Duodenal mucosa (tissue), 2 donors: ENCODE results near the gene ZBTB47.

ENCODE experiments used
- H3K27ac ChIP-seq: one replicate; pipeline ENCODE4 v1.7.0; 2013; ENCODE audit warnings: low read depth, low read length
- H3K27me3 ChIP-seq, 2 donors: one replicate each; pipeline ENCODE4 v1.7.0; 2013; ENCODE audit warnings: low read length in 2 of 2, control low read depth in 1 of 2; ENCODE audit not compliant: insufficient read depth in 2 of 2, control insufficient read depth in 1 of 2
- H3K36me3 ChIP-seq, 2 donors: one replicate each; pipeline ENCODE4 v1.7.0; 2013; ENCODE audit warnings: low read length in 2 of 2, control low read depth in 1 of 2; ENCODE audit not compliant: insufficient read depth in 2 of 2, control insufficient read depth in 1 of 2
- H3K4me1 ChIP-seq, 2 donors: one replicate each; pipeline ENCODE4 v1.7.0; 2013; ENCODE audit warnings: low read length in 2 of 2, control low read depth in 1 of 2; ENCODE audit not compliant: insufficient read depth in 2 of 2, control insufficient read depth in 1 of 2
- H3K4me3 ChIP-seq, 2 donors: one replicate each; pipeline ENCODE4 v1.7.0; 2013; ENCODE audit warnings: low read length in 2 of 2, low read depth in 1 of 2
- H3K9ac ChIP-seq, 2 donors: one replicate each; pipeline ENCODE4 v1.7.0; 2013; ENCODE audit warnings: low read length in 2 of 2, low read depth in 1 of 2
- H3K9me3 ChIP-seq, 2 donors: one replicate each; pipeline ENCODE4 v1.7.0; 2013; ENCODE audit warnings: low read length in 2 of 2, control low read depth in 1 of 2; ENCODE audit not compliant: control insufficient read depth in 1 of 2

ZBTB47 gene

DNA sequence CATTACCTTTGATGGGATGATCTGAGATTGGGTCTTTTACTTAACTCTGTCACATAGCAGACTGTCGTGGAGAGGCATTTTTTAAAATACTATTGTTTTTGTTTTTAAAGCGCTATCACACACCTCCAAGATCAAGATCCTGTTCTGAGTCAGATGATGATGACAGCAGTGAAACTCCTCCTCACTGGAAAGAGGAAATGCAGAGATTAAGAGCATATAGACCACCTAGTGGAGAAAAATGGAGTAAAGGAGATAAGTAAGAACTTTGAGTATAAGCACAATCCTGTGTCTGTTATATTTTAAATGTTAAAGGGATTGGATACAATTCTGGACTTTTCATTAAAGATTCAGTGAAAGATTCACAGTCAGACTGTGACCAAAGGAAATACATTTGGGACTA is 18.4 kb upstream of the ZBTB47 start:
- H3K4me1 ChIP-seq = peaks cover 7 to 14% of the 10 kb centered on the region in 2 donors
- peaks cover 59 to 95% of the 10 kb centered on the region in 2 donors for H3K36me3 ChIP-seq
- no peak overlapping the region for H3K4me3 ChIP-seq
- H3K27ac ChIP-seq = no peak overlapping the region
- H3K9me3 ChIP-seq = no peaks in the 10 kb centered on the region
- H3K9ac ChIP-seq = no peak overlapping the region
- H3K27me3 ChIP-seq = no peaks in the 10 kb centered on the region

DNA sequence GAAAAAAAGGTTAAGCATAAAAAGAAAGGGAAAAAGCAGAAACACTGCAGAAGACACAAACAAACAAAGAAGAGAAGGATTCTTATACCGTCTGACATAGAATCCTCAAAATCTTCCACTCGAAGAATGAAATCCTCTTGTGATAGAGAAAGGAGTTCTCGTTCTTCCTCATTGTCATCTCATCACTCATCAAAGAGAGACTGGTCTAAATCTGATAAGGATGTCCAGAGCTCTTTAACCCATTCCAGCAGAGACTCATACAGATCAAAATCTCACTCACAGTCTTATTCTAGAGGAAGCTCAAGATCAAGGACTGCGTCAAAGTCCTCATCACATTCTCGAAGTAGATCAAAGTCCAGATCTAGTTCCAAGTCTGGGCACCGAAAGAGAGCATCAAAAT is 16.5 kb upstream of the ZBTB47 start:
- no peaks in the 10 kb centered on the region for H3K9me3 ChIP-seq
- no peak overlapping the region for H3K4me3 ChIP-seq
- H3K36me3 ChIP-seq = peaks cover 59 to 89% of the 10 kb centered on the region in 2 donors
- H3K27ac ChIP-seq = no peak overlapping the region
- no peak overlapping the region for H3K9ac ChIP-seq
- peaks cover 7 to 14% of the 10 kb centered on the region in 2 donors for H3K4me1 ChIP-seq
- H3K27me3 ChIP-seq = no peaks in the 10 kb centered on the region

DNA sequence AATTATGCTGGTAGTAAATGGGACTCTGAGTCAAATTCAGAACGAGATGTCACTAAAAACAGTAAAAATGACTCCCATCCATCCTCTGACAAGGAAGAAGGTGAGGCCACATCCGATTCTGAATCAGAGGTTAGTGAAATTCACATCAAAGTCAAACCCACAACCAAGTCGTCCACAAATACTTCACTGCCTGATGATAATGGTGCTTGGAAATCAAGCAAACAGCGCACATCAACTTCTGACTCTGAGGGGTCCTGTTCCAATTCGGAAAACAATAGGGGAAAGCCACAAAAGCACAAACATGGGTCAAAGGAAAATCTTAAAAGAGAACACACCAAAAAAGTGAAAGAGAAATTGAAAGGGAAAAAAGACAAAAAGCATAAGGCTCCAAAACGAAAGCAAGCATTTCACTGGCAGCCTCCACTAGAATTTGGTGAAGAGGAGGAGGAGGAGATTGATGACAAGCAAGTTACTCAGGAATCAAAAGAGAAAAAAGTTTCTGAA is 15.1 kb upstream of the ZBTB47 start:
- H3K36me3 ChIP-seq = peaks cover 65 to 87% of the 10 kb centered on the region in 2 donors

DNA sequence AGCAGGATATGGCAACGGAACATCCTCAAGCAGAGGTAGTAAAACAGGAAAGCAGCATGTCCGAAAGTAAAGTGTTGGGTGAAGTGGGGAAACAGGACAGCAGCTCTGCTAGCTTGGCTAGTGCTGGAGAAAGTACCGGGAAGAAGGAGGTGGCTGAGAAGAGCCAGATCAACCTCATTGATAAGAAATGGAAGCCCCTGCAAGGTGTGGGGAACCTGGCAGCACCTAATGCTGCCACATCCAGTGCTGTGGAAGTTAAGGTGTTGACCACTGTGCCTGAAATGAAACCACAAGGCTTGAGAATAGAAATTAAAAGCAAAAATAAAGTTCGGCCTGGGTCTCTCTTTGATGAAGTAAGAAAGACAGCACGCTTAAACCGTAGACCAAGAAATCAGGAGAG is 14.3 kb upstream of the ZBTB47 start:
- H3K9ac ChIP-seq = no peak overlapping the region
- peaks cover 7 to 14% of the 10 kb centered on the region in 2 donors for H3K4me1 ChIP-seq
- peaks cover 64 to 86% of the 10 kb centered on the region in 2 donors for H3K36me3 ChIP-seq
- H3K27ac ChIP-seq = peak overlapping the region; percentile 26
- H3K4me3 ChIP-seq = no peak overlapping the region
- no peaks in the 10 kb centered on the region for H3K9me3 ChIP-seq
- no peaks in the 10 kb centered on the region for H3K27me3 ChIP-seq

More for the DNA sequence above, 15.1 kb upstream of the ZBTB47 start:
- Histone ChIP-seq H3K9ac (peak overlapping the region in 1 of 2 donors; percentile 17), H3K4me1 (peaks cover 7 to 14% of the 10 kb centered on the region in 2 donors), H3K27ac (no peak overlapping the region), H3K4me3 (no peak overlapping the region), H3K9me3 (no peaks in the 10 kb centered on the region), H3K27me3 (no peaks in the 10 kb centered on the region)

DNA sequence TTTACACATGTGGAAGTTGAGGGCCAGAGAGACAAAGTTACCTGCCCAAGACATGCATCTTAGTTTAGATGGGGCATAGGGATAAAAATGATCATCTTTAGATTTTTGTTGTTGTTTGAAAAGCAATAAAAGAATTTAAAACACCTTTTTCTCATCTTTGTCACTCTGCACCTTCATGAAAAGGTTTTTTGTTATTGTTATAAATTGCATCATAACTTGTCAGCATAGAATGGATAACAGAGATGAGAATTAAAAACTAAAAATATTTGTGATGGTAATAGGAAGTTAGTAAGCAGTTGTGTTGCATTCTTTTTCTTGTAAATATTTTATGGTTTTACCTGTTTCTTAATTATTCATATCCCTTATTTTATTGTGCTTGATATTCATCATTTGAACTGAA is 13.4 kb upstream of the ZBTB47 start:
- Histone ChIP-seq H3K36me3 (peaks cover 73 to 87% of the 10 kb centered on the region in 2 donors), H3K4me1 (peaks cover 7 to 14% of the 10 kb centered on the region in 2 donors), H3K4me3 (no peak overlapping the region), H3K27ac (no peak overlapping the region), H3K9ac (no peak overlapping the region), H3K27me3 (no peaks in the 10 kb centered on the region), H3K9me3 (no peaks in the 10 kb centered on the region)

DNA sequence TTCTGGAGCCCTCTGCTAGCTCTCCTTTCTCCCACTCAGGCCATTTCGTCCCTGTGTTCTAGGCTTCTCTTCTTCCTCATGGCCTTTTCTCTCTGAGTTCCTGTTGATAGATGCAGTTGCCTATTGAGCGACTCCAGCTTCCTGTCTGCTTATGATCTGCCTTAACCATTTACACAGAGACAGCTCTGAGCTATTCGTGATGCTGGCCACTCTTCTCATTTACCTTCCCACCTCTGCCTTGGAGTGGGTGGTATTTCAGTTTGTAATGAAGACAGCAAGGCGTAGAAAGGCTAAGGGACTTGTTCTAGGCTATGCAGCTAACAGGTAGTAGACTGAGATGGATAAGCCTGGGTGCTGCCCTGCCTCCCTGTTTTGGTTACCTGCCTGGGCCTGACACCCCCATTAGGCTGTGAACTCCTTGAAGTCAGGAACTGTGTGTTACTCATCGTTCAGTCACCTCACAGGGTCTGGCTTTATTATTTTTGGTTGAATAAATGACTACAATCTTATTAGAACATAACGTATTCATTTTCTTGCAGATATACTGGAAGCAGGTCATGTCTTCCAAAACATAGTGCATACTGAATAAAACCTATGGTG is 12.6 kb upstream of the ZBTB47 start:
- Histone ChIP-seq H3K9me3 (no peaks in the 10 kb centered on the region), H3K4me1 (peaks cover 7 to 14% of the 10 kb centered on the region in 2 donors), H3K27me3 (no peaks in the 10 kb centered on the region), H3K4me3 (no peak overlapping the region), H3K36me3 (peaks cover 74 to 89% of the 10 kb centered on the region in 2 donors), H3K27ac (no peak overlapping the region), H3K9ac (no peak overlapping the region)

DNA sequence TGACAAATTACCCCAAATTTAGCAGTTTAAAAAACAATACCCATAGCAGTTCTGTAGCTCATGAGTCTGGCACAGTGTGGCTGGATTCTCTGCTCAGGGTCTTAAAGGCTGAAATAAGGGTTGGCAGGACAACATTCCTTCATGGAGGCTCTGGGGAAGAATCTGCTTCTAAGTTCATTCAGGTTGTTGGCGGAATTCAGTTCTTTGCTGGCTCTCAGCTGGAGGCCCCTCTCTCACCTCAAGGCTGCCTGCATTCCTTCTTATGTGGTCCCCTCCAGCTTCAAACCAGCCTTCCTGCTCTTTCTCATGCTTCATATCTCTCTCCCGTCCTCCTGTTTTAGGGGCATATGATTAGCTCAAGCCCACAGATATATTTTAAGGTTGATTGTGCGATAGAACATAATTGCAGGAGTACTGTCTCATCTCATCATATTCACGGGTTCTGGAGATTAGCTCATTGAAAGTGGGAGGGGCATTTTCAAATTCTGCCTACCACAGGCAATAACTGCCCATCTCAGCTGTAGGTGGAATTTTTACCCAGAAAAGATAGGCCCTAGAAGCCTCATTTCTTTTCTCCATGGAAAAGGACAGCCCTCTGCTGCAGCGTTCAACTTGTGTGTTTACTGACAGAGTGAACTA is 5.6 kb upstream of the ZBTB47 start:
- Histone ChIP-seq H3K36me3 (peaks cover 37 to 56% of the 10 kb centered on the region in 2 donors), H3K4me1 (peaks cover 10 to 12% of the 10 kb centered on the region in 2 donors), H3K27ac (no peak overlapping the region), H3K27me3 (no peaks in the 10 kb centered on the region), H3K9ac (no peak overlapping the region), H3K9me3 (no peaks in the 10 kb centered on the region), H3K4me3 (no peak overlapping the region)

DNA sequence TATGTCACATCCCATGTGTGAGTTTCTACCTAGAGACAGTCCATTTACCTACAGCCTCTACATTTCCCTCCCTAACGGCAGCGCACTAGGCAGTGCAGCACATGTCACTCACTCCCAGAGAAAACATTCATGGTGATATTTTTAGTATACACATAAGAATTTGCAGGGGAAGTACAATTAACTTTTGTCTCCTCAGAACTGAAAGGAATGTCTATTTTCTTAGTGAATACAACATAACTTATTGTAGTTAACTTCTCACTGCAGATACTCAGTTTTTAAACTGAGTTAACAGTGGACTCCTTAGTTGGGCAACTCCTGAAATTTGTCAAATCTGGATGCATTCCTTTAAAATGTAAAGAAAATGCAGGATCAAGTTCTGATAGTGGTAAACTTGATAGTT is 4.5 kb upstream of the ZBTB47 start:
- Histone ChIP-seq H3K9ac (no peak overlapping the region), H3K27ac (no peak overlapping the region)

DNA sequence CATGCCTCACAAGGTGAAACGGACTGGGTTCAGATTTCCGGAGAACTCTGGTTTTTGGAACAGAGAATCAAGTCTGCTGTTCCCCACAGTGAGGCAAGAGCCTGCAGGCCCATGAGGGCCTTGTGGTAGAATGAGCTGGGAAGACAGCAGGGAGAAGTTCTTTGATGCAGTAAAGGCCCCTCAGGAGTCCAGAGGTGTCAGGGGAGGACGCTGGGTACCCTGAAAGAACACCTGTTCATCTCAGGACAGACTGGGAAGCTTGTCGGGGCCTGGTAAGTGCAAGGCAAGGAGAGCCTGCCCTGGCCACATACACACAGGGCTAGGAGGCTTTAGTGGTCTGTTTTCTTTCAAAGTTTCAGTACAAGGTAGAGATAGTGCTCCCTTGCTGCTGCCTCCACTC is 3.7 kb upstream of the ZBTB47 start:
- Histone ChIP-seq H3K27me3 (no peaks in the 10 kb centered on the region), H3K27ac (no peak overlapping the region), H3K4me1 (peaks cover 19 to 22% of the 10 kb centered on the region in 2 donors), H3K9ac (no peak overlapping the region), H3K9me3 (no peaks in the 10 kb centered on the region), H3K4me3 (no peak overlapping the region), H3K36me3 (peaks cover 20 to 39% of the 10 kb centered on the region in 2 donors)

More for the DNA sequence above, 4.5 kb upstream of the ZBTB47 start:
- Histone ChIP-seq H3K36me3 (peaks cover 26 to 45% of the 10 kb centered on the region in 2 donors), H3K9me3 (no peaks in the 10 kb centered on the region), H3K4me3 (no peak overlapping the region), H3K4me1 (peaks cover 19 to 22% of the 10 kb centered on the region in 2 donors), H3K27me3 (no peaks in the 10 kb centered on the region)

DNA sequence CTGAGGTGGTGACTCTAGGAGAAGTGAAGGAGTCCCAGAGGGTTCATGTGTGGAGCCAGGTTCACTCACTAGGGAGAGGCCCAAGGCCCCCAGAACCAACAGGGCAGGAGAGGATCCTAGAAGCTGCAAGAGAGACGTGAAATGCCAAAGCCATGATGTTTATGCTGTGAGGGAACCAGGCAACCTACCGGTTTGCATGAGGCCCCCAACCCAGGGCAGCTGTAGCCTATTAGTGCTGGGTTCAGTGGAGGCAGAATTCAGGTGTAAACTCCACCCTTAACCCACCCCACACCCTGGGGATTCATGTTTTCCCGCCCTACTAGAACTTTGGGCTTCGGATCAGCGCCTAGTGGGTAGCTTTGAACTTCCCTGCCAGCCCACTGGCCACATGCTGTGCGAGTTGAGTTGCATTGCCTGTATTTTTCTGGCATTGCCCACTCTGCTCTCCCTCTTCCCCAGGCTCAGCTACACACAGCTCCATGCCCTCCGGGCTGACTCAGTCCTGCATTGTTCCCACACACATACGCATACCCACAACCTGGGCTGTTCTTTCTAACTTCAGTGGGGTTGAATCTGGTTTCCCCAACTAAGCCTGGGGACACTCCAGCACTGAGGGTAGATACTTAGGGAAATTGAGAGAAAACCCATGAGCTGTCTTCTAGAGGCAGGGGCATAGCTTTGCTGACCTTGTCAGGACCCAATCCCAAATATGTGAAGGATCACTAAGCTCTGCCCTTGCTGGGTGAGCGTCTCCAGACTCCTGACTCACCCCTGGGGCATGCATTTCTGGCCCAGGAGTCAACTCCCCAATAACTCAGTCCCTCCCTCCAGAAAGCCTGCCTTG is 2.0 kb upstream of the ZBTB47 start:
- H3K4me1 ChIP-seq = peaks cover 19 to 26% of the 10 kb centered on the region in 2 donors
- no peak overlapping the region for H3K4me3 ChIP-seq
- no peak overlapping the region for H3K27ac ChIP-seq
- H3K36me3 ChIP-seq = peaks cover 11 to 22% of the 10 kb centered on the region in 2 donors
- H3K9me3 ChIP-seq = no peaks in the 10 kb centered on the region
- H3K27me3 ChIP-seq = no peaks in the 10 kb centered on the region
- no peak overlapping the region for H3K9ac ChIP-seq
